Keratinocyte (primary cell): ENCODE results near the gene MYL5. TPM values are rescaled to one million over a fixed set of nuclear protein-coding genes. Genes with fewer than 3 reads are reported as not detected.

Experiments
- DNase-seq: peaks from one replicate; pipeline ENCODE4 v3.0.0-alpha.2; 2011; ENCODE audit warnings: low read depth, missing footprints, low spot score
- FAIRE-seq: peaks from 2 replicates; lab custom pipeline; 2011; peaks lifted over from hg19 to GRCh38; lab: Jason Lieb, UNC
- H2AFZ ChIP-seq: 2 replicates; pipeline ENCODE4 v1.6.0; 2012; ENCODE audit warnings: low read length, control low read depth, inconsistent platforms; ENCODE audit not compliant: control insufficient read depth
- H3K27ac ChIP-seq: 2 replicates; pipeline ENCODE4 v1.5.1; 2011; ENCODE audit warnings: low read length; ENCODE audit not compliant: control insufficient read depth, insufficient read depth
- H3K27me3 ChIP-seq: 3 replicates; pipeline ENCODE4 v1.6.0; 2011; ENCODE audit warnings: low read length; ENCODE audit not compliant: control insufficient read depth, insufficient read depth; ENCODE audit errors: extremely low read depth
- H3K36me3 ChIP-seq, 2 experiments: 2 replicates in 1 of 2; 3 replicates in 1 of 2; pipeline ENCODE4 v1.5.1; 2011; ENCODE audit warnings: low read length in 2 of 2, mild to moderate bottlenecking in 1 of 2; ENCODE audit not compliant: control insufficient read depth in 2 of 2, insufficient read depth in 2 of 2; ENCODE audit errors: extremely low read depth in 1 of 2
- H3K4me1 ChIP-seq: 3 replicates; pipeline ENCODE4 v1.5.1; 2011; ENCODE audit warnings: low read length; ENCODE audit not compliant: control insufficient read depth, insufficient read depth; ENCODE audit errors: extremely low read depth
- H3K4me2 ChIP-seq: 3 replicates; pipeline ENCODE4 v1.6.0; 2011; ENCODE audit warnings: low read depth, low read length; ENCODE audit not compliant: control insufficient read depth, insufficient read depth; ENCODE audit errors: extremely low read depth
- H3K4me3 ChIP-seq, 3 experiments: fragments of 200-600 bp in 1 of 3; sonication (generic) in 1 of 3; 2 replicates in 2 of 3; 3 replicates in 1 of 3; pipeline ENCODE4 v1.5.1; 2011 to 2016; ENCODE audit warnings: low read length in 3 of 3, mild to moderate bottlenecking in 3 of 3, control low read depth in 2 of 3, inconsistent platforms in 1 of 3, low read depth in 1 of 3, mixed read lengths in 1 of 3, mixed run types in 1 of 3, moderate library complexity in 1 of 3; ENCODE audit not compliant: control insufficient read depth in 2 of 3, insufficient read depth in 2 of 3; ENCODE audit errors: extremely low read depth in 1 of 3
- H3K79me2 ChIP-seq: 2 replicates; pipeline ENCODE4 v1.6.0; 2012; ENCODE audit warnings: low read length; ENCODE audit not compliant: control insufficient read depth, insufficient read depth
- H3K9ac ChIP-seq: 3 replicates; pipeline ENCODE4 v1.6.0; 2011; ENCODE audit warnings: low read length; ENCODE audit not compliant: control insufficient read depth, insufficient read depth; ENCODE audit errors: extremely low read depth
- H3K9me1 ChIP-seq: 3 replicates; pipeline ENCODE4 v1.6.0; 2011; ENCODE audit warnings: low read length; ENCODE audit not compliant: control insufficient read depth, insufficient read depth; ENCODE audit errors: extremely low read depth
- H3K9me3 ChIP-seq: 2 replicates; pipeline ENCODE4 v1.5.1; 2012; ENCODE audit warnings: low read depth, low read length; ENCODE audit not compliant: control insufficient read depth
- H4K20me1 ChIP-seq: 3 replicates; pipeline ENCODE4 v1.6.0; 2011; ENCODE audit warnings: low read length; ENCODE audit not compliant: control insufficient read depth, insufficient read depth; ENCODE audit errors: extremely low read depth
- EZH2 ChIP-seq: IDR thresholded peaks from one replicate; pipeline ENCODE4 v1.6.1; 2012; ENCODE audit warnings: inconsistent platforms, mild to moderate bottlenecking, low read length, moderate library complexity
- dilution Hi-C: fragments of 300-500 bp; cut with MboI; formaldehyde crosslinking; loops from one replicate; pipeline ENCODE4 v1.7.0; 2020; ENCODE audit warnings: low sequenced_read_pairs; ENCODE audit not compliant: extremely low pct_ligation_motif_present
- polyA plus RNA-seq, 5 experiments: library from polyadenylated mRNA; depleted of rRNA in 3 of 5; stranded (reverse) in 3 of 5; stranded (forward) in 1 of 5; unstranded in 1 of 5; fragments of >200 nt; gene quantifications; 1 replicate in 1 of 5; 2 replicates in 3 of 5; 3 replicates in 1 of 5; pipeline versions ENCODE4 v1.2.1 to v1.2.3, GENCODE V29; 2011 to 2012; ENCODE audit warnings: missing spikeins in 2 of 5, low read depth in 1 of 5, low replicate concordance in 1 of 5
- TF ChIP-seq, protein P1 (sequence below), 3 experiments: IDR thresholded peaks in 1 of 3; conservative IDR thresholded peaks in 1 of 3; optimal IDR thresholded peaks in 1 of 3; 2 replicates in 2 of 3; 3 replicates in 1 of 3; pipeline versions ENCODE3 to v1.5.1; 2011; ENCODE audit warnings: low read length in 3 of 3, mild to moderate bottlenecking in 3 of 3, moderate library complexity in 2 of 3, control low read depth in 1 of 3, inconsistent platforms in 1 of 3; ENCODE audit not compliant: insufficient read depth in 2 of 3; ENCODE audit errors: extremely low read depth in 1 of 3

Gene MYL5
- polyA plus RNA-seq, 1 donor (not counting 4 experiments of a cell fraction or from before 2014, with no cell fraction given): 8.0 TPM

DNA sequence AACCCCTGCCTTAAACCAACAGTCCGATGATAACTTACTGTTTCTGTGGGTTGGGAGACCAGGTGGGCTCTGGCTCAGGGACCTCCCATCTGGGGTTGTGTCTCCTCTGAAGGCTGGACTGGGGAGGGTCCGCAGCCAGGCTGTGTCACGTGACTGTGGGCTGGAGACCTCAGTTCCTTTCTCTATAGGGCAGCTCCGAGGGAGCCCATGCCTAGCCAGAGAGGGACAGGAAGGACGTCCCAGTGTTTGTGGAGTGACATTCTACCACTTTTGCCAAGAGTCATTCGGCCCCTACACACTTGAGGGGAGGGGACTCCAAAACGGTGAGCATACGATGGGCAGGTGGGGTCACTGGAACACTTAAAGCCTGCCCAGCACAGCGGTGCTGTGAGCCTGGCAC lies 35.8 kb downstream of the MYL5 start:
- Histone ChIP-seq H3K9me3 (no peaks in the 10 kb centered on the region), H3K27me3 (no peaks in the 10 kb centered on the region), H3K9me1 (peaks cover 4% of the 10 kb centered on the region), H2AFZ (no peak overlapping the region), H3K36me3 (peaks cover 5 to 12% of the 10 kb centered on the region in 2 experiments), H3K4me1 (peaks cover 12% of the 10 kb centered on the region), H3K27ac (no peak overlapping the region), H4K20me1 (peaks cover 4% of the 10 kb centered on the region), H3K4me3 (no peak overlapping the region), H3K79me2 (peaks cover 78% of the 10 kb centered on the region), H3K9ac (no peak overlapping the region), H3K4me2 (no peak overlapping the region)
- no peak for FAIRE-seq
- dilution Hi-C loops: no loop called here
- no peak for DNase-seq
- TF ChIP-seq, protein P1, sequence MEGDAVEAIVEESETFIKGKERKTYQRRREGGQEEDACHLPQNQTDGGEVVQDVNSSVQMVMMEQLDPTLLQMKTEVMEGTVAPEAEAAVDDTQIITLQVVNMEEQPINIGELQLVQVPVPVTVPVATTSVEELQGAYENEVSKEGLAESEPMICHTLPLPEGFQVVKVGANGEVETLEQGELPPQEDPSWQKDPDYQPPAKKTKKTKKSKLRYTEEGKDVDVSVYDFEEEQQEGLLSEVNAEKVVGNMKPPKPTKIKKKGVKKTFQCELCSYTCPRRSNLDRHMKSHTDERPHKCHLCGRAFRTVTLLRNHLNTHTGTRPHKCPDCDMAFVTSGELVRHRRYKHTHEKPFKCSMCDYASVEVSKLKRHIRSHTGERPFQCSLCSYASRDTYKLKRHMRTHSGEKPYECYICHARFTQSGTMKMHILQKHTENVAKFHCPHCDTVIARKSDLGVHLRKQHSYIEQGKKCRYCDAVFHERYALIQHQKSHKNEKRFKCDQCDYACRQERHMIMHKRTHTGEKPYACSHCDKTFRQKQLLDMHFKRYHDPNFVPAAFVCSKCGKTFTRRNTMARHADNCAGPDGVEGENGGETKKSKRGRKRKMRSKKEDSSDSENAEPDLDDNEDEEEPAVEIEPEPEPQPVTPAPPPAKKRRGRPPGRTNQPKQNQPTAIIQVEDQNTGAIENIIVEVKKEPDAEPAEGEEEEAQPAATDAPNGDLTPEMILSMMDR (optimal IDR thresholded peaks at IDR 0.05 in 1 of 3, IDR thresholded peaks at IDR 0.05 in 1 of 3, conservative IDR thresholded peaks at IDR 0.05 in 1 of 3; ENCODE audit: extremely low read depth in 1 of 3, insufficient read depth in 2 of 3, low read length in 3 of 3): no peak
- TF ChIP-seq EZH2: no peak

DNA sequence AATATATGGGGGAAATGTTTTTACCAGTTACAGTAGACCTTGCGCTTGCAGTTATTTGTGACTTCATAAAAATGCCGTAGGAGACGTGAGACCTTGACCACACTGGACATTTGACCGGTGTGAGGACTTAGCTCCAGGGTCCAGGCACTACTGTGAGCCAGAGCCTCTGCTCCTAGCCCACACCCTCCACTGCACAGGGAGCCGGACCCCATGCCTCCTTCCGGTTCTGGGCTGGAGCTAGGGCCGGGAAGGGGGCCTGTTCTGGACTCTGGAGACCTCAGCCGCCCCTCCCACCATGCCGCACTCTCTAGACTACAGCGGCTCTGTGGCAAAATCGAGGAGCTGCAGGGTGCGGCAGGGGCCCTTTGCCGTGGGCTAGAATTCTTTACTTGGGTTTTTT lies 36.6 kb downstream of the MYL5 start:
- peaks cover 5 to 12% of the 10 kb centered on the region in 2 experiments for H3K36me3 ChIP-seq
- no peak overlapping the region for H2AFZ ChIP-seq
- peaks cover 10% of the 10 kb centered on the region for H3K4me1 ChIP-seq
- no peaks in the 10 kb centered on the region for H3K9me3 ChIP-seq
- peaks cover 4% of the 10 kb centered on the region for H4K20me1 ChIP-seq
- no peak overlapping the region for H3K4me3 ChIP-seq
- peaks cover 4% of the 10 kb centered on the region for H3K9me1 ChIP-seq
- no peak for FAIRE-seq
- H3K9ac ChIP-seq: no peak overlapping the region
- H3K27me3 ChIP-seq: no peaks in the 10 kb centered on the region
- no peak overlapping the region for H3K27ac ChIP-seq
- H3K4me2 ChIP-seq: no peak overlapping the region
- TF ChIP-seq, protein P1 (optimal IDR thresholded peaks at IDR 0.05 in 1 of 3, IDR thresholded peaks at IDR 0.05 in 1 of 3, conservative IDR thresholded peaks at IDR 0.05 in 1 of 3; ENCODE audit: extremely low read depth in 1 of 3, insufficient read depth in 2 of 3, low read length in 3 of 3): no peak
- no peak for TF ChIP-seq EZH2
- peaks cover 81% of the 10 kb centered on the region for H3K79me2 ChIP-seq
- dilution Hi-C loops: no loop called here
- no peak for DNase-seq
